GM23338 (cell line): ENCODE data around the gene ERH. TPM values are rescaled to one million over a fixed set of nuclear protein-coding genes. Genes with fewer than 3 reads are reported as not detected.

Source experiments
- ATAC-seq: fragments of 200-7000 bp; cut with Tn5 transposase; 3 replicates; pipeline ENCODE4 v1.9.1; 2020
- DNase-seq: peaks from one replicate; pipeline ENCODE4 v3.0.0-alpha.2; 2015; ENCODE audit warnings: low spot score
- H2AFZ ChIP-seq: fragments of 200-600 bp; sonication (generic); 2 replicates; pipeline ENCODE4 v1.8.0; 2016; ENCODE audit warnings: antibody characterized with exemption, mild to moderate bottlenecking, moderate library complexity
- H3F3A ChIP-seq: fragments of 200-600 bp; sonication (generic); replicated peaks from 2 replicates; pipeline ENCODE4 v1.8.0; 2017; ENCODE audit warnings: antibody characterized with exemption, mixed run types, low read depth
- H3K27ac ChIP-seq: fragments of 200-600 bp; sonication (generic); 2 replicates; pipeline ENCODE4 v1.6.1; 2016; ENCODE audit warnings: low read depth
- H3K27me3 ChIP-seq: fragments of 200-600 bp; sonication (generic); 2 replicates; pipeline ENCODE4 v1.8.0; 2016; ENCODE audit warnings: mild to moderate bottlenecking, mixed run types, moderate library complexity; ENCODE audit not compliant: insufficient read depth
- H3K36me3 ChIP-seq: fragments of 200-600 bp; sonication (generic); 2 replicates; pipeline ENCODE4 v1.8.0; 2016; ENCODE audit warnings: mild to moderate bottlenecking; ENCODE audit not compliant: insufficient read depth
- H3K4me1 ChIP-seq: fragments of 200-600 bp; sonication (generic); 2 replicates; pipeline ENCODE4 v1.8.0; 2016; ENCODE audit warnings: mild to moderate bottlenecking, moderate library complexity; ENCODE audit not compliant: insufficient read depth
- H3K4me2 ChIP-seq: fragments of 200-600 bp; sonication (generic); 2 replicates; pipeline ENCODE4 v1.7.1; 2017; ENCODE audit warnings: mixed run types
- H3K4me3 ChIP-seq: fragments of 200-600 bp; sonication (generic); 2 replicates; pipeline ENCODE4 v1.6.1; 2016; ENCODE audit warnings: mixed run types
- H3K79me2 ChIP-seq: fragments of 200-600 bp; sonication (generic); replicated peaks from 2 replicates; pipeline ENCODE4 v1.8.0; 2017; ENCODE audit warnings: mild to moderate bottlenecking; ENCODE audit not compliant: insufficient read depth
- H3K9me2 ChIP-seq: fragments of 200-600 bp; sonication (generic); 2 replicates; pipeline ENCODE4 v1.8.0; 2017; ENCODE audit not compliant: insufficient read depth
- H4K20me1 ChIP-seq: fragments of 200-600 bp; sonication (generic); replicated peaks from 2 replicates; pipeline ENCODE4 v1.8.0; 2017; ENCODE audit warnings: mild to moderate bottlenecking; ENCODE audit not compliant: insufficient read depth
- H3K27ac Mint-ChIP-seq: 2 replicates; pipeline ENCODE4 v1.8.0; 2020; ENCODE audit warnings: inconsistent platforms, mild to moderate bottlenecking, moderate library complexity, mixed read lengths
- H3K27me3 Mint-ChIP-seq: 3 replicates; pipeline ENCODE4 v1.8.0; 2022; ENCODE audit warnings: low read depth, mild to moderate bottlenecking, moderate library complexity, mixed read lengths, inconsistent platforms; ENCODE audit not compliant: insufficient read depth, poor library complexity
- H3K36me3 Mint-ChIP-seq: 3 replicates; pipeline ENCODE4 v1.8.0; 2021; ENCODE audit warnings: low read depth, mild to moderate bottlenecking, inconsistent platforms, moderate library complexity, mixed read lengths
- H3K4me1 Mint-ChIP-seq: 3 replicates; pipeline ENCODE4 v1.8.0; 2020; ENCODE audit warnings: mild to moderate bottlenecking, inconsistent platforms, mixed read lengths
- H3K4me3 Mint-ChIP-seq: 3 replicates; pipeline ENCODE4 v1.8.0; 2021; ENCODE audit warnings: moderate library complexity, mild to moderate bottlenecking, inconsistent platforms, mixed read lengths
- H3K9me3 Mint-ChIP-seq: 3 replicates; pipeline ENCODE4 v1.8.0; 2020; ENCODE audit warnings: moderate library complexity, mild to moderate bottlenecking, inconsistent platforms, mixed read lengths
- CREB1 ChIP-seq: fragments of 250-450 bp; sonication (Bioruptor Pico); IDR thresholded peaks from 2 replicates; pipeline ENCODE4 v1.5.0; 2020; ENCODE audit warnings: low read depth, mild to moderate bottlenecking, moderate library complexity
- CTCF ChIP-seq, 2 experiments: fragments of 200-600 bp in 1 of 2; sonication (generic) in 1 of 2; conservative IDR thresholded peaks; 2 replicates each; pipeline versions ENCODE4 v1.5.1 to v1.6.1; 2016 to 2017; ENCODE audit warnings: antibody characterized with exemption in 2 of 2, low read depth in 2 of 2, mild to moderate bottlenecking in 2 of 2, moderate library complexity in 1 of 2
- ETS1 ChIP-seq: IDR thresholded peaks from 2 replicates; pipeline ENCODE4 v1.6.1; 2016; ENCODE audit warnings: antibody characterized with exemption
- EZH2 ChIP-seq: fragments of 200-600 bp; sonication (generic); IDR thresholded peaks from one replicate; pipeline ENCODE4 v1.8.0; 2017; ENCODE audit warnings: antibody characterized with exemption, mild to moderate bottlenecking, low read depth; ENCODE audit not compliant: unreplicated experiment
- JUNB ChIP-seq: IDR thresholded peaks from one replicate; pipeline ENCODE4 v1.6.1; 2016; ENCODE audit warnings: antibody characterized with exemption; ENCODE audit not compliant: unreplicated experiment
- NANOG ChIP-seq: IDR thresholded peaks from 2 replicates; pipeline ENCODE4 v1.6.1; 2016; ENCODE audit warnings: antibody characterized with exemption, borderline replicate concordance
- POLR2AphosphoS5 ChIP-seq: IDR thresholded peaks from 2 replicates; pipeline ENCODE4 v1.6.1; 2016; ENCODE audit warnings: antibody characterized with exemption, low read depth
- STAT1 ChIP-seq: IDR thresholded peaks from one replicate; pipeline ENCODE4 v1.6.1; 2016; ENCODE audit warnings: antibody characterized with exemption; ENCODE audit not compliant: unreplicated experiment
- ZNF114 ChIP-seq: fragments of 250-450 bp; sonication (Bioruptor Pico); IDR thresholded peaks from 2 replicates; pipeline ENCODE4 v1.5.0; 2020; ENCODE audit warnings: mild to moderate bottlenecking, moderate library complexity
- ZNF331 ChIP-seq: fragments of 250-450 bp; sonication (Bioruptor Pico); IDR thresholded peaks from 2 replicates; pipeline ENCODE4 v1.5.0; 2020; ENCODE audit warnings: low read depth, mild to moderate bottlenecking, moderate library complexity
- polyA plus RNA-seq: library from polyadenylated mRNA; unstranded; fragments of >200 nt; fragmentation: Nextera tagmentation; extraction: Ambion mirVana; gene quantifications from 2 replicates; pipeline ENCODE4 v1.2.1, GENCODE V29; 2016
- total RNA-seq: library from RNA; depleted of rRNA; stranded (reverse); fragments of >200 nt; shearing (Covaris generic); gene quantifications from 2 replicates; pipeline ENCODE4 v1.2.3, GENCODE V29; 2014
- TF ChIP-seq, protein P1 (sequence below): fragments of 250-450 bp; sonication (Bioruptor Pico); IDR thresholded peaks from 2 replicates; pipeline ENCODE4 v1.5.0; 2020; ENCODE audit warnings: mild to moderate bottlenecking, moderate library complexity
- TF ChIP-seq, protein P2 (sequence below): IDR thresholded peaks from one replicate; pipeline ENCODE4 v1.6.1; 2018; ENCODE audit warnings: antibody characterized with exemption; ENCODE audit not compliant: unreplicated experiment

The ERH gene
- total and polyA plus RNA-seq, 2 experiments from 2014 or later, result 188 to 545 TPM

DNA sequence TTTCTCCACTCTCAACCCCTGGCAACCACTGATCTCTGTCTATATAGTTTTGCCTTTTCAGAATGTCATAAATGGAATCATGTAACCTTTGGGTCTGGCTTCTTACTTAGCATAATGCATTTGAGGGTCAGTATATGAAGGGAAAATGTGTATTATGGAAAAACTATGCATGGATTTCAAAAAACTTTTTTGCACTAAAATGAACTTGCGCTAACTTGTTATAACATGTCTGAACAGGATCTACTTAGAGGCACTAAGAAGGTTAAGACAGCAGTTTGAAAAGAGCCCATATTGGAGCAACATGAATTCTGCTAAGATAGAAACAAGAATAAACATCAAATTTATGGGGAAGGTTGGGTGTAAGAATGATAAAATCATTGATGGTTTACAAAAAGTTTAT, 29.5 kb upstream of the ERH start:
- peaks cover 2% of the 10 kb centered on the region; the same call in 2 of the 3 replicates for H3K9me3 Mint-ChIP-seq
- Histone ChIP-seq H3K79me2 (peaks cover 27% of the 10 kb centered on the region), H3K36me3 (peaks cover 6% of the 10 kb centered on the region; the same call in 1 of the 2 replicates), H3K9me2 (no peaks in the 10 kb centered on the region), H2AFZ (no peak overlapping the region), H3K4me1 (no peaks in the 10 kb centered on the region), H3K4me2 (no peak overlapping the region), H3K4me3 (no peak overlapping the region), H4K20me1 (peaks cover 6% of the 10 kb centered on the region), H3F3A (no peaks in the 10 kb centered on the region), H3K27me3 (no peaks in the 10 kb centered on the region), H3K27ac (no peak overlapping the region)
- TF ChIP-seq EZH2, result no peak
- no peak for TF ChIP-seq ZNF114 (CRISPR knock-in tag)
- no peak for TF ChIP-seq JUNB
- no peak for TF ChIP-seq CREB1 (CRISPR knock-in tag)
- TF ChIP-seq POLR2AphosphoS5, result no peak
- TF ChIP-seq ETS1, result no peak
- no peak for TF ChIP-seq NANOG
- TF ChIP-seq, protein P1, sequence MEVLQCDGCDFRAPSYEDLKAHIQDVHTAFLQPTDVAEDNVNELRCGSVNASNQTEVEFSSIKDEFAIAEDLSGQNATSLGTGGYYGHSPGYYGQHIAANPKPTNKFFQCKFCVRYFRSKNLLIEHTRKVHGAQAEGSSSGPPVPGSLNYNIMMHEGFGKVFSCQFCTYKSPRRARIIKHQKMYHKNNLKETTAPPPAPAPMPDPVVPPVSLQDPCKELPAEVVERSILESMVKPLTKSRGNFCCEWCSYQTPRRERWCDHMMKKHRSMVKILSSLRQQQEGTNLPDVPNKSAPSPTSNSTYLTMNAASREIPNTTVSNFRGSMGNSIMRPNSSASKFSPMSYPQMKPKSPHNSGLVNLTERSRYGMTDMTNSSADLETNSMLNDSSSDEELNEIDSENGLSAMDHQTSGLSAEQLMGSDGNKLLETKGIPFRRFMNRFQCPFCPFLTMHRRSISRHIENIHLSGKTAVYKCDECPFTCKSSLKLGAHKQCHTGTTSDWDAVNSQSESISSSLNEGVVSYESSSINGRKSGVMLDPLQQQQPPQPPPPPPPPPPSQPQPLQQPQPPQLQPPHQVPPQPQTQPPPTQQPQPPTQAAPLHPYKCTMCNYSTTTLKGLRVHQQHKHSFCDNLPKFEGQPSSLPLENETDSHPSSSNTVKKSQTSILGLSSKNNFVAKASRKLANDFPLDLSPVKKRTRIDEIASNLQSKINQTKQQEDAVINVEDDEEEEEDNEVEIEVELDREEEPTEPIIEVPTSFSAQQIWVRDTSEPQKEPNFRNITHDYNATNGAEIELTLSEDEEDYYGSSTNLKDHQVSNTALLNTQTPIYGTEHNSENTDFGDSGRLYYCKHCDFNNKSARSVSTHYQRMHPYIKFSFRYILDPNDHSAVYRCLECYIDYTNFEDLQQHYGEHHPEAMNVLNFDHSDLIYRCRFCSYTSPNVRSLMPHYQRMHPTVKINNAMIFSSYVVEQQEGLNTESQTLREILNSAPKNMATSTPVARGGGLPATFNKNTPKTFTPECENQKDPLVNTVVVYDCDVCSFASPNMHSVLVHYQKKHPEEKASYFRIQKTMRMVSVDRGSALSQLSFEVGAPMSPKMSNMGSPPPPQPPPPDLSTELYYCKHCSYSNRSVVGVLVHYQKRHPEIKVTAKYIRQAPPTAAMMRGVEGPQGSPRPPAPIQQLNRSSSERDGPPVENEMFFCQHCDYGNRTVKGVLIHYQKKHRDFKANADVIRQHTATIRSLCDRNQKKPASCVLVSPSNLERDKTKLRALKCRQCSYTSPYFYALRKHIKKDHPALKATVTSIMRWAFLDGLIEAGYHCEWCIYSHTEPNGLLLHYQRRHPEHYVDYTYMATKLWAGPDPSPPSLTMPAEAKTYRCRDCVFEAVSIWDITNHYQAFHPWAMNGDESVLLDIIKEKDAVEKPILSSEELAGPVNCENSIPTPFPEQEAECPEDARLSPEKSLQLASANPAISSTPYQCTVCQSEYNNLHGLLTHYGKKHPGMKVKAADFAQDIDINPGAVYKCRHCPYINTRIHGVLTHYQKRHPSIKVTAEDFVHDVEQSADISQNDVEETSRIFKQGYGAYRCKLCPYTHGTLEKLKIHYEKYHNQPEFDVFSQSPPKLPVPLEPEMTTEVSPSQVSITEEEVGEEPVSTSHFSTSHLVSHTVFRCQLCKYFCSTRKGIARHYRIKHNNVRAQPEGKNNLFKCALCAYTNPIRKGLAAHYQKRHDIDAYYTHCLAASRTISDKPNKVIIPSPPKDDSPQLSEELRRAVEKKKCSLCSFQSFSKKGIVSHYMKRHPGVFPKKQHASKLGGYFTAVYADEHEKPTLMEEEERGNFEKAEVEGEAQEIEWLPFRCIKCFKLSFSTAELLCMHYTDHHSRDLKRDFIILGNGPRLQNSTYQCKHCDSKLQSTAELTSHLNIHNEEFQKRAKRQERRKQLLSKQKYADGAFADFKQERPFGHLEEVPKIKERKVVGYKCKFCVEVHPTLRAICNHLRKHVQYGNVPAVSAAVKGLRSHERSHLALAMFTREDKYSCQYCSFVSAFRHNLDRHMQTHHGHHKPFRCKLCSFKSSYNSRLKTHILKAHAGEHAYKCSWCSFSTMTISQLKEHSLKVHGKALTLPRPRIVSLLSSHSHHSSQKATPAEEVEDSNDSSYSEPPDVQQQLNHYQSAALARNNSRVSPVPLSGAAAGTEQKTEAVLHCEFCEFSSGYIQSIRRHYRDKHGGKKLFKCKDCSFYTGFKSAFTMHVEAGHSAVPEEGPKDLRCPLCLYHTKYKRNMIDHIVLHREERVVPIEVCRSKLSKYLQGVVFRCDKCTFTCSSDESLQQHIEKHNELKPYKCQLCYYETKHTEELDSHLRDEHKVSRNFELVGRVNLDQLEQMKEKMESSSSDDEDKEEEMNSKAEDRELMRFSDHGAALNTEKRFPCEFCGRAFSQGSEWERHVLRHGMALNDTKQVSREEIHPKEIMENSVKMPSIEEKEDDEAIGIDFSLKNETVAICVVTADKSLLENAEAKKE (CRISPR knock-in tag), result no peak
- TF ChIP-seq, protein P2, sequence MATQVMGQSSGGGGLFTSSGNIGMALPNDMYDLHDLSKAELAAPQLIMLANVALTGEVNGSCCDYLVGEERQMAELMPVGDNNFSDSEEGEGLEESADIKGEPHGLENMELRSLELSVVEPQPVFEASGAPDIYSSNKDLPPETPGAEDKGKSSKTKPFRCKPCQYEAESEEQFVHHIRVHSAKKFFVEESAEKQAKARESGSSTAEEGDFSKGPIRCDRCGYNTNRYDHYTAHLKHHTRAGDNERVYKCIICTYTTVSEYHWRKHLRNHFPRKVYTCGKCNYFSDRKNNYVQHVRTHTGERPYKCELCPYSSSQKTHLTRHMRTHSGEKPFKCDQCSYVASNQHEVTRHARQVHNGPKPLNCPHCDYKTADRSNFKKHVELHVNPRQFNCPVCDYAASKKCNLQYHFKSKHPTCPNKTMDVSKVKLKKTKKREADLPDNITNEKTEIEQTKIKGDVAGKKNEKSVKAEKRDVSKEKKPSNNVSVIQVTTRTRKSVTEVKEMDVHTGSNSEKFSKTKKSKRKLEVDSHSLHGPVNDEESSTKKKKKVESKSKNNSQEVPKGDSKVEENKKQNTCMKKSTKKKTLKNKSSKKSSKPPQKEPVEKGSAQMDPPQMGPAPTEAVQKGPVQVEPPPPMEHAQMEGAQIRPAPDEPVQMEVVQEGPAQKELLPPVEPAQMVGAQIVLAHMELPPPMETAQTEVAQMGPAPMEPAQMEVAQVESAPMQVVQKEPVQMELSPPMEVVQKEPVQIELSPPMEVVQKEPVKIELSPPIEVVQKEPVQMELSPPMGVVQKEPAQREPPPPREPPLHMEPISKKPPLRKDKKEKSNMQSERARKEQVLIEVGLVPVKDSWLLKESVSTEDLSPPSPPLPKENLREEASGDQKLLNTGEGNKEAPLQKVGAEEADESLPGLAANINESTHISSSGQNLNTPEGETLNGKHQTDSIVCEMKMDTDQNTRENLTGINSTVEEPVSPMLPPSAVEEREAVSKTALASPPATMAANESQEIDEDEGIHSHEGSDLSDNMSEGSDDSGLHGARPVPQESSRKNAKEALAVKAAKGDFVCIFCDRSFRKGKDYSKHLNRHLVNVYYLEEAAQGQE, result no peak
- TF ChIP-seq STAT1, result no peak
- no peak for TF ChIP-seq CTCF (conservative IDR thresholded peaks at IDR 0.05; ENCODE audit: low read depth in 2 of 2)
- TF ChIP-seq ZNF331, result no peak
- no peaks in the 10 kb centered on the region for H3K4me1 Mint-ChIP-seq
- H3K27ac Mint-ChIP-seq, result no peak overlapping the region
- H3K27me3 Mint-ChIP-seq, result no peaks in the 10 kb centered on the region
- ATAC-seq (no peak), DNase-seq (no peak)
- H3K4me3 Mint-ChIP-seq, result no peak overlapping the region
- peaks cover 21% of the 10 kb centered on the region for H3K36me3 Mint-ChIP-seq
